ENCODE results near the gene BTBD16.

- TF ChIP-seq CTCF (IDR thresholded peaks at IDR 0.05; ENCODE audit: low read depth, low read length, missing input control) (no peak), JUND (IDR thresholded peaks at IDR 0.05) (no peak), REST (IDR thresholded peaks at IDR 0.05) (no peak), HNF4G (IDR thresholded peaks at IDR 0.05) (no peak), EGR1 (IDR thresholded peaks at IDR 0.05; ENCODE audit: low read depth in 2 of 2) (no peak), RAD21 (IDR thresholded peaks at IDR 0.05) (no peak), SP1 (IDR thresholded peaks at IDR 0.05) (no peak), YY1 (IDR thresholded peaks at IDR 0.05) (no peak), FOXA2 (IDR thresholded peaks at IDR 0.05) (no peak), TAF1 (conservative IDR thresholded peaks at IDR 0.05) (no peak)
- TF ChIP-seq, protein P1, sequence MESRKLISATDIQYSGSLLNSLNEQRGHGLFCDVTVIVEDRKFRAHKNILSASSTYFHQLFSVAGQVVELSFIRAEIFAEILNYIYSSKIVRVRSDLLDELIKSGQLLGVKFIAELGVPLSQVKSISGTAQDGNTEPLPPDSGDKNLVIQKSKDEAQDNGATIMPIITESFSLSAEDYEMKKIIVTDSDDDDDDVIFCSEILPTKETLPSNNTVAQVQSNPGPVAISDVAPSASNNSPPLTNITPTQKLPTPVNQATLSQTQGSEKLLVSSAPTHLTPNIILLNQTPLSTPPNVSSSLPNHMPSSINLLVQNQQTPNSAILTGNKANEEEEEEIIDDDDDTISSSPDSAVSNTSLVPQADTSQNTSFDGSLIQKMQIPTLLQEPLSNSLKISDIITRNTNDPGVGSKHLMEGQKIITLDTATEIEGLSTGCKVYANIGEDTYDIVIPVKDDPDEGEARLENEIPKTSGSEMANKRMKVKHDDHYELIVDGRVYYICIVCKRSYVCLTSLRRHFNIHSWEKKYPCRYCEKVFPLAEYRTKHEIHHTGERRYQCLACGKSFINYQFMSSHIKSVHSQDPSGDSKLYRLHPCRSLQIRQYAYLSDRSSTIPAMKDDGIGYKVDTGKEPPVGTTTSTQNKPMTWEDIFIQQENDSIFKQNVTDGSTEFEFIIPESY (IDR thresholded peaks at IDR 0.05): no peak
- TF ChIP-seq, protein P2, sequence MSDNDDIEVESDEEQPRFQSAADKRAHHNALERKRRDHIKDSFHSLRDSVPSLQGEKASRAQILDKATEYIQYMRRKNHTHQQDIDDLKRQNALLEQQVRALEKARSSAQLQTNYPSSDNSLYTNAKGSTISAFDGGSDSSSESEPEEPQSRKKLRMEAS (IDR thresholded peaks at IDR 0.05): no peak
Measured at GRCh38 chr10:122236690-122237306, 34.3 kb upstream of the BTBD16 start.
